AG04449 (cell line): Measurements from ENCODE around the gene HOXB8.

Experiments
- CTCF ChIA-PET: fragments of 350-600 bp; formaldehyde crosslinking; extraction: SDS; loops from one replicate; lab custom pipeline; 2021; ENCODE audit warnings: antibody characterized with exemption; lab: Yijun Ruan, JAX
- POLR2A ChIA-PET: fragments of 400-600, 350-600 bp; formaldehyde crosslinking; extraction: SDS; loops from one replicate; lab custom pipeline; 2020; ENCODE audit warnings: antibody characterized with exemption, inconsistent platforms; lab: Yijun Ruan, JAX
- DNase-seq: peaks from one replicate; pipeline ENCODE4 v3.0.0-alpha.2; 2010; ENCODE audit warnings: low read depth, low spot score
- H3K4me3 ChIP-seq: 2 replicates; pipeline ENCODE4 v1.5.1; 2011; ENCODE audit warnings: low read depth, mild to moderate bottlenecking, control low read depth, low read length
- CTCF ChIP-seq: IDR thresholded peaks from one replicate; pipeline ENCODE4 v1.5.1; 2011; ENCODE audit warnings: mild to moderate bottlenecking, moderate library complexity, low read length, control low read depth, inconsistent platforms; ENCODE audit not compliant: insufficient read depth; ENCODE audit errors: missing control alignments

HOXB8 gene

GRCh38 chr17:48633266-48633677, 18.2 kb upstream of the HOXB8 start:
- ChIA-PET CTCF (interaction anchor here (0.9 to 1.8 kb wide), 2 partner anchors 9 to 11 kb away, joined by 3 to 5 read pairs; no protein-coding TSS in a partner anchor), POLR2A (no interaction called here)
- H3K4me3 ChIP-seq: no peak overlapping the region
- no peak for TF ChIP-seq CTCF
- DNase-seq: no peak

- CTCF ChIA-PET: interaction anchor here (0.7 to 1.8 kb wide), 6 partner anchors 9 to 158 kb away, joined by 3 to 5 read pairs (median 3); no protein-coding TSS in a partner anchor
Observed at GRCh38 chr17:48632579-48633265, 17.6 kb upstream of the HOXB8 start.

GRCh38 chr17:48631693-48632578, 16.8 kb upstream of the HOXB8 start:
- no peak for TF ChIP-seq CTCF
- POLR2A ChIA-PET: no interaction called here
- CTCF ChIA-PET: interaction anchor here (0.7 to 1.8 kb wide), 6 partner anchors 9 to 159 kb away, joined by 3 to 5 read pairs (median 3); no protein-coding TSS in a partner anchor

More at GRCh38 chr17:48632579-48633265, 17.6 kb upstream of the HOXB8 start:
- DNase-seq: no peak
- POLR2A ChIA-PET: no interaction called here
- no peak overlapping the region for H3K4me3 ChIP-seq
- no peak for TF ChIP-seq CTCF

GRCh38 chr17:48630925-48631692, 16.0 kb upstream of the HOXB8 start:
- ChIA-PET CTCF (interaction anchor here (1.2 to 1.8 kb wide), 2 partner anchors 9 kb away, joined by 3 to 5 read pairs; no protein-coding TSS in a partner anchor), POLR2A (no interaction called here)
- no peak for TF ChIP-seq CTCF
- DNase-seq: no peak
- no peak overlapping the region for H3K4me3 ChIP-seq

More at GRCh38 chr17:48631693-48632578, 16.8 kb upstream of the HOXB8 start:
- no peak overlapping the region for H3K4me3 ChIP-seq
- DNase-seq: no peak

- TF ChIP-seq CTCF: no peak
- ChIA-PET POLR2A (no interaction called here), CTCF (interaction anchor here (1.1 to 1.3 kb wide), 3 partner anchors 13 to 336 kb away, joined by 3 to 4 read pairs (median 3); no protein-coding TSS in a partner anchor)
- H3K4me3 ChIP-seq: no peak overlapping the region
- no peak for DNase-seq
Observed at GRCh38 chr17:48630009-48630924, 15.2 kb upstream of the HOXB8 start.
